GM23338 (cell line): ENCODE data around the gene RFK. TPM values are rescaled to one million over a fixed set of nuclear protein-coding genes. Genes with fewer than 3 reads are reported as not detected.

ENCODE experiments used
- ATAC-seq: fragments of 200-7000 bp; cut with Tn5 transposase; 3 replicates; pipeline ENCODE4 v1.9.1; 2020
- DNase-seq: peaks from one replicate; pipeline ENCODE4 v3.0.0-alpha.2; 2015; ENCODE audit warnings: low spot score
- H2AFZ ChIP-seq: fragments of 200-600 bp; sonication (generic); 2 replicates; pipeline ENCODE4 v1.8.0; 2016; ENCODE audit warnings: antibody characterized with exemption, mild to moderate bottlenecking, moderate library complexity
- H3F3A ChIP-seq: fragments of 200-600 bp; sonication (generic); replicated peaks from 2 replicates; pipeline ENCODE4 v1.8.0; 2017; ENCODE audit warnings: antibody characterized with exemption, mixed run types, low read depth
- H3K27ac ChIP-seq: fragments of 200-600 bp; sonication (generic); 2 replicates; pipeline ENCODE4 v1.6.1; 2016; ENCODE audit warnings: low read depth
- H3K27me3 ChIP-seq: fragments of 200-600 bp; sonication (generic); 2 replicates; pipeline ENCODE4 v1.8.0; 2016; ENCODE audit warnings: mild to moderate bottlenecking, mixed run types, moderate library complexity; ENCODE audit not compliant: insufficient read depth
- H3K36me3 ChIP-seq: fragments of 200-600 bp; sonication (generic); 2 replicates; pipeline ENCODE4 v1.8.0; 2016; ENCODE audit warnings: mild to moderate bottlenecking; ENCODE audit not compliant: insufficient read depth
- H3K4me1 ChIP-seq: fragments of 200-600 bp; sonication (generic); 2 replicates; pipeline ENCODE4 v1.8.0; 2016; ENCODE audit warnings: mild to moderate bottlenecking, moderate library complexity; ENCODE audit not compliant: insufficient read depth
- H3K4me2 ChIP-seq: fragments of 200-600 bp; sonication (generic); 2 replicates; pipeline ENCODE4 v1.7.1; 2017; ENCODE audit warnings: mixed run types
- H3K4me3 ChIP-seq: fragments of 200-600 bp; sonication (generic); 2 replicates; pipeline ENCODE4 v1.6.1; 2016; ENCODE audit warnings: mixed run types
- H3K79me2 ChIP-seq: fragments of 200-600 bp; sonication (generic); replicated peaks from 2 replicates; pipeline ENCODE4 v1.8.0; 2017; ENCODE audit warnings: mild to moderate bottlenecking; ENCODE audit not compliant: insufficient read depth
- H3K9me2 ChIP-seq: fragments of 200-600 bp; sonication (generic); 2 replicates; pipeline ENCODE4 v1.8.0; 2017; ENCODE audit not compliant: insufficient read depth
- H4K20me1 ChIP-seq: fragments of 200-600 bp; sonication (generic); replicated peaks from 2 replicates; pipeline ENCODE4 v1.8.0; 2017; ENCODE audit warnings: mild to moderate bottlenecking; ENCODE audit not compliant: insufficient read depth
- H3K27ac Mint-ChIP-seq: 2 replicates; pipeline ENCODE4 v1.8.0; 2020; ENCODE audit warnings: inconsistent platforms, mild to moderate bottlenecking, moderate library complexity, mixed read lengths
- H3K27me3 Mint-ChIP-seq: 3 replicates; pipeline ENCODE4 v1.8.0; 2022; ENCODE audit warnings: low read depth, mild to moderate bottlenecking, moderate library complexity, mixed read lengths, inconsistent platforms; ENCODE audit not compliant: insufficient read depth, poor library complexity
- H3K36me3 Mint-ChIP-seq: 3 replicates; pipeline ENCODE4 v1.8.0; 2021; ENCODE audit warnings: low read depth, mild to moderate bottlenecking, inconsistent platforms, moderate library complexity, mixed read lengths
- H3K4me1 Mint-ChIP-seq: 3 replicates; pipeline ENCODE4 v1.8.0; 2020; ENCODE audit warnings: mild to moderate bottlenecking, inconsistent platforms, mixed read lengths
- H3K4me3 Mint-ChIP-seq: 3 replicates; pipeline ENCODE4 v1.8.0; 2021; ENCODE audit warnings: moderate library complexity, mild to moderate bottlenecking, inconsistent platforms, mixed read lengths
- H3K9me3 Mint-ChIP-seq: 3 replicates; pipeline ENCODE4 v1.8.0; 2020; ENCODE audit warnings: moderate library complexity, mild to moderate bottlenecking, inconsistent platforms, mixed read lengths
- CREB1 ChIP-seq: fragments of 250-450 bp; sonication (Bioruptor Pico); IDR thresholded peaks from 2 replicates; pipeline ENCODE4 v1.5.0; 2020; ENCODE audit warnings: low read depth, mild to moderate bottlenecking, moderate library complexity
- CTCF ChIP-seq, 2 experiments: fragments of 200-600 bp in 1 of 2; sonication (generic) in 1 of 2; conservative IDR thresholded peaks; 2 replicates each; pipeline versions ENCODE4 v1.5.1 to v1.6.1; 2016 to 2017; ENCODE audit warnings: antibody characterized with exemption in 2 of 2, low read depth in 2 of 2, mild to moderate bottlenecking in 2 of 2, moderate library complexity in 1 of 2
- ETS1 ChIP-seq: IDR thresholded peaks from 2 replicates; pipeline ENCODE4 v1.6.1; 2016; ENCODE audit warnings: antibody characterized with exemption
- EZH2 ChIP-seq: fragments of 200-600 bp; sonication (generic); IDR thresholded peaks from one replicate; pipeline ENCODE4 v1.8.0; 2017; ENCODE audit warnings: antibody characterized with exemption, mild to moderate bottlenecking, low read depth; ENCODE audit not compliant: unreplicated experiment
- EZH2phosphoT487 ChIP-seq: fragments of 200-600 bp; sonication (generic); IDR thresholded peaks from one replicate; pipeline ENCODE4 v1.8.1; 2018; ENCODE audit warnings: antibody characterized with exemption; ENCODE audit not compliant: unreplicated experiment
- JUNB ChIP-seq: IDR thresholded peaks from one replicate; pipeline ENCODE4 v1.6.1; 2016; ENCODE audit warnings: antibody characterized with exemption; ENCODE audit not compliant: unreplicated experiment
- NANOG ChIP-seq: IDR thresholded peaks from 2 replicates; pipeline ENCODE4 v1.6.1; 2016; ENCODE audit warnings: antibody characterized with exemption, borderline replicate concordance
- POLR2AphosphoS5 ChIP-seq: IDR thresholded peaks from 2 replicates; pipeline ENCODE4 v1.6.1; 2016; ENCODE audit warnings: antibody characterized with exemption, low read depth
- REST ChIP-seq: IDR thresholded peaks from one replicate; pipeline ENCODE4 v1.6.1; 2018; ENCODE audit warnings: antibody characterized with exemption; ENCODE audit not compliant: unreplicated experiment
- STAT1 ChIP-seq: IDR thresholded peaks from one replicate; pipeline ENCODE4 v1.6.1; 2016; ENCODE audit warnings: antibody characterized with exemption; ENCODE audit not compliant: unreplicated experiment
- ZNF114 ChIP-seq: fragments of 250-450 bp; sonication (Bioruptor Pico); IDR thresholded peaks from 2 replicates; pipeline ENCODE4 v1.5.0; 2020; ENCODE audit warnings: mild to moderate bottlenecking, moderate library complexity
- ZNF331 ChIP-seq: fragments of 250-450 bp; sonication (Bioruptor Pico); IDR thresholded peaks from 2 replicates; pipeline ENCODE4 v1.5.0; 2020; ENCODE audit warnings: low read depth, mild to moderate bottlenecking, moderate library complexity
- ZNF462 ChIP-seq: fragments of 250-450 bp; sonication (Bioruptor Pico); IDR thresholded peaks from 2 replicates; pipeline ENCODE4 v1.5.0; 2020; ENCODE audit warnings: mild to moderate bottlenecking, moderate library complexity
- polyA plus RNA-seq: library from polyadenylated mRNA; unstranded; fragments of >200 nt; fragmentation: Nextera tagmentation; extraction: Ambion mirVana; gene quantifications from 2 replicates; pipeline ENCODE4 v1.2.1, GENCODE V29; 2016
- total RNA-seq: library from RNA; depleted of rRNA; stranded (reverse); fragments of >200 nt; shearing (Covaris generic); gene quantifications from 2 replicates; pipeline ENCODE4 v1.2.3, GENCODE V29; 2014

Gene RFK
- total and polyA plus RNA-seq, 2 experiments from 2014 or later, result 15.2 to 15.4 TPM

GRCh38 chr9:76404401-76404800 lies 10.2 kb upstream of the RFK start:
- no peak overlapping the region for H3K4me3 Mint-ChIP-seq
- H3K9me3 Mint-ChIP-seq, result no peaks in the 10 kb centered on the region
- H3K27me3 ChIP-seq, result no peaks in the 10 kb centered on the region
- no peaks in the 10 kb centered on the region for H3K36me3 Mint-ChIP-seq
- H3K4me3 ChIP-seq, result no peak overlapping the region
- H3K4me1 Mint-ChIP-seq, result peaks cover 4% of the 10 kb centered on the region; the same call in 2 of the 3 replicates
- H3K79me2 ChIP-seq, result no peaks in the 10 kb centered on the region
- H2AFZ ChIP-seq, result no peak overlapping the region
- TF ChIP-seq NANOG (no peak), STAT1 (no peak), ETS1 (no peak), CTCF (conservative IDR thresholded peaks at IDR 0.05; ENCODE audit: low read depth in 2 of 2) (no peak), EZH2phosphoT487 (no peak), EZH2 (no peak), ZNF114 (no peak), CREB1 (CRISPR knock-in tag) (no peak), JUNB (no peak), REST (no peak), POLR2AphosphoS5 (no peak), ZNF331 (CRISPR knock-in tag) (no peak), ZNF462 (CRISPR knock-in tag) (no peak)
- no peak overlapping the region for H3K27ac ChIP-seq
- DNase-seq (no peak), ATAC-seq (no peak)
- no peaks in the 10 kb centered on the region for H3K9me2 ChIP-seq
- no peak overlapping the region for H3K4me2 ChIP-seq
- no peaks in the 10 kb centered on the region for H3K4me1 ChIP-seq
- no peaks in the 10 kb centered on the region for H3F3A ChIP-seq
- H3K36me3 ChIP-seq, result no peaks in the 10 kb centered on the region
- H3K27ac Mint-ChIP-seq, result no peak overlapping the region
- H4K20me1 ChIP-seq, result no peaks in the 10 kb centered on the region
- H3K27me3 Mint-ChIP-seq, result peaks cover 3% of the 10 kb centered on the region
